Ramos (cell line): Measurements from ENCODE around the gene CCDC137.

Source experiments
- in situ Hi-C: fragments of 300-500 bp; cut with MboI; formaldehyde crosslinking; loops from one replicate; pipeline ENCODE4 v1.14.3; 2022; ENCODE audit warnings: low sequenced_read_pairs; ENCODE audit not compliant: unreplicated experiment

CCDC137 gene

DNA sequence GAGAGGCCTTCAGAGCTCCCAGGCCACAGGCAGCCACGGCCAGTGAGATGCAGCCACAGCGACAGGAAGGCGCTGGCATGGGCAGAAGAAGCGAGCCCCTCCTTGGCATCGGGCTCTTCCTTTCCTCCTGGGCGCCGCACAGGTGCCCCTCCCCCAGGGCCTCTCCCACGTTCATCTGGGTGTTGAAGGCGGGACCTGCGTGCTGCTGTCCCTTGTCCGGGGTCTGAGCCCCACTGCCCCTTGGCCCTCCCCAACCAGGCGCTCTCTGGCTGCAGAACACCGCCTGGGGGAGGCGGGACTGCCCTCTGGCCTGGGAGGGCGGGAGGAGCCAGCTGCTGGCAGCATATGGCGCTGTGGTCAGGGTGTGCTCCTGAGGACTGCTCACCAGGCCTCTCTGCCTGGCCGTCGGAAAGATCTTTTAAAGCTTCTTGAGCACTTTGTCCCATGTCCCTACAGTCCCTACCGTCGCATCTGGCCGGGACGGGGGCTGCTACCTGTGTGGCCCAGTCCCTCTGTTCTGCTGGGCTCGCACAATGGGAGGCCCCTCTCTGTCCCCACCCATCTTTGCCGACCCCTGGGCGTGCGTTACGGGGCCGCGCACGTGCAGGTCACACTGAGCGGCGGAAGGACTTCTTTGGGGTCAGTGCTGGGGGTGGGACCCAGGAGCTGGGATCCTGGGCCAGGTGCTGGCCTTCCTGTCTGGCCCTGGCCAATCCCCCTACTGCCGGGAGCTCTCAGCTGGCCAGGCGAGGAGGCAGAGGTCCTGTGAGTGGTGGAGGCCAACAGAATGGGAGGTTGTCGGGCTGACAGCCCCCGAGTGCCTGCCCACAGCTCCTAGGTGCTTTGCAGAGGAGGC lies 47.2 kb downstream of the CCDC137 start:
- in situ Hi-C loops: no loop called here

DNA sequence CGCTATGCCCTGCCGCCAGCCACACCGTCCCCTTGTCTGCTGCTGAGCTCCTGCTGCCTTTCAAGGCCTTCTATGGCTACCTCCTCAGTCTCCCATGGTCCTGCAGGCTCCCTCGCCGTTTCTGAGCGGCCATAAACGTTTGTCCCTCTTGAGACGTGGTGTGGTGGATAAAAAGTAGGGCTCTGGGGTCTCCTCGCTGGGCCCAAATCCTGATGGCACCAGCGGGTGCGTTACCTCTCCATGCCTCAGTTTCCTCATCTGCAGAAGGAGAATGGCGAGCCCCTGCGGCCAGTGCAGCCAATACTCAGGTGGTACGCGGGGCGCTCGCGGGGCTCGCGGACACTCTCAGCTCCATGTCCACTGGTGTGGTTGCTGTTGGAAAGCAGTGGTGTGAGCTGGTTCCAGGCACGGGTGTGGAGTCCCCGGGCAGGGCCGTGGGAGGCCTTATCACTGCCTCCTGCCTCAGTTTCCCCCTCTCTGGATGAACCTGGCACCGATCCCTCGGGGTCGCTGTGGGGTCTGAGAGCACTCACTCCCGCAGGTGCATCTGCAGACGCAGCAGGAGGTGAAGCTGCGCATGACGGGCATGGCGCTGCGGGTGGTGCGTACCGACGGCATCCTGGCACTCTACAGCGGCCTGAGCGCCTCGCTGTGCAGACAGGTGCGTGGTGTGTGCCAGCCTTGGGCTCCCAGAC lies 48.0 kb downstream of the CCDC137 start:
- in situ Hi-C loops: no loop called here

DNA sequence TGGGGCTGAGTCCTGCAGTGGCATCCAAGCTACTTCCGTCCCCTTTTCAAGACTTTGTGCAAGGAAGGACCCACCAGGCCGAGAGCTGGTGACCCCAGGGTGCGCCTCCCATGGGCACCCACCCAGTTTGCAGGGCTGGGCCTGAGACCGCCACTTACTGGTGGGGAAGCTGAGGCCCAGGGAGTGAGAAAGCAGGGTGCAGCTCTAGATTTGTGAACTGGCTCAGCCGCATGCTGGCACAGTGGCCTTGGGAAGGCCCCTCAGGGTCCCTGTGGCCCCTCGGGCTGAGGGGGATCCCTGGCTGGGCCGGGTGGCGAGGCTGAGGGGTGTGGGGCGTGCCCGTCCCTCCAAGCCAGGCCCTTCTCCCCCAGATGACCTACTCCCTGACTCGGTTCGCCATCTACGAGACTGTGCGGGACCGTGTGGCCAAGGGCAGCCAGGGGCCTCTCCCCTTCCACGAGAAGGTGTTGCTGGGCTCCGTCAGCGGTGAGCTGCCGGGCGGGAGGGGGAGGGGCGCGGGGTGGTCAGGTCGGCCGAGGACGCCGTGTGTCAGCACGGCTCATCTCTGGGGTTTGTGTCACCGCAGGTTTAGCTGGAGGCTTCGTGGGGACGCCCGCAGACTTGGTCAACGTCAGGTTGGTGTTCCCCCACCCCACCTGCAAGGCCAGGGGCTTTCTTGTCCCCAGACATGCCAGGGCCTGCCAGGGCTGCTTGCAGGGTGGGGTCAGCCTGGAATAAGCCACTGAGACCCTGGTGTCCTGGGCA lies 48.8 kb downstream of the CCDC137 start:
- in situ Hi-C loops: no loop called here

DNA sequence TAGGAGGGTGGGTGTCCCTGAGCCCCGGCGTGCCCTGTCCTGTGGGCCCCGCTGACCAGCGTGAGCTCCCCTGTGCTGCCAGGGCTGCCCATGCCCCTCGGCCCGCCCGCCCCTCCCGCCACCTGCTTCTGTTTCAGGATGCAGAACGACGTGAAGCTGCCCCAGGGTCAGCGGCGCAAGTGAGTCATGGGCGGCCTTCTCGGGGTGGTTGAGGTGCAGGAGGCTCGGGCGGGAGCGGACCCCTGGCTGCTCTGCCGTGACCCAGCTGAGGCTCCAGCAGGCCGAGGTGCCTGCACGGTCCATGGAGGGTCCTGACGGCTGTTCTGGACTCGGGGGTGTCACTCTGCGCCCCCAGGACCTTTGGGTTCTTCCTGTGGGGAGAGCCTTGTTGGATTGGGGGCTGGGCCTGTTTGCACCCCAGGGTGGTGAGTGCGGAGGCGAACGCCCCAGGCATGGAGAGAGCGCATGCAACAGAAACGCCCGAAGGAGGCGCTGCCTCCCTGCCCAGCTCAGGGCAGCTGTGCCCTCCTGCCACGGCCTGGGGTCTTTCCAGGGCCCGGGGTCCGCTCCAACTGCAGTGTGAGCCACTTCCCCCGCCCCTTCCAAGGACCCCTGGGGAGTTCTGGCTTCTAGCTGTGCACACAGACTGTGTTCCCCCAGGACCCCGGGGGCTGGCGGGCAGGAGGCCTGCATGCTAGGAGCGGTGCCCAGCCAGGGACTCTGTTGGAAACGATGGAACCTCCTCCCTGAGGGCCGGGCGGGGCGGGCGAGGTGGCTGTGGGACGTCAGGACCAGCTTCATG lies 49.5 kb downstream of the CCDC137 start:
- in situ Hi-C loops: no loop called here

DNA sequence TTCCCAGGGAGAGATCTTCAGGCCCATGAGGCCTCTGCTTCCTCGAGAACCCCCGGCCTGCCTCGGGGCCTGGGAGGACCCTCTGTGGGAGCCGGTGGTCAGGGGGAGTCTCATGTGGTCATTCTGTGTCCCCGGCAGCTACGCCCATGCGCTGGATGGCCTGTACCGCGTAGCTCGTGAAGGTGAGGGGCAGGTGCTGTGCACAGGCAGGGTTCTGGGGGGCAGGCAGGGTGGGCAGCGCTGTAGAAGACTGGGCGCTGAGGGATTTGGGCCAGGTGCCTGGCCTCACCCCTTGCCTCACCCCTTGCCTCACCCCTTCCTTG lies 50.1 kb downstream of the CCDC137 start:
- in situ Hi-C loops: no loop called here

DNA sequence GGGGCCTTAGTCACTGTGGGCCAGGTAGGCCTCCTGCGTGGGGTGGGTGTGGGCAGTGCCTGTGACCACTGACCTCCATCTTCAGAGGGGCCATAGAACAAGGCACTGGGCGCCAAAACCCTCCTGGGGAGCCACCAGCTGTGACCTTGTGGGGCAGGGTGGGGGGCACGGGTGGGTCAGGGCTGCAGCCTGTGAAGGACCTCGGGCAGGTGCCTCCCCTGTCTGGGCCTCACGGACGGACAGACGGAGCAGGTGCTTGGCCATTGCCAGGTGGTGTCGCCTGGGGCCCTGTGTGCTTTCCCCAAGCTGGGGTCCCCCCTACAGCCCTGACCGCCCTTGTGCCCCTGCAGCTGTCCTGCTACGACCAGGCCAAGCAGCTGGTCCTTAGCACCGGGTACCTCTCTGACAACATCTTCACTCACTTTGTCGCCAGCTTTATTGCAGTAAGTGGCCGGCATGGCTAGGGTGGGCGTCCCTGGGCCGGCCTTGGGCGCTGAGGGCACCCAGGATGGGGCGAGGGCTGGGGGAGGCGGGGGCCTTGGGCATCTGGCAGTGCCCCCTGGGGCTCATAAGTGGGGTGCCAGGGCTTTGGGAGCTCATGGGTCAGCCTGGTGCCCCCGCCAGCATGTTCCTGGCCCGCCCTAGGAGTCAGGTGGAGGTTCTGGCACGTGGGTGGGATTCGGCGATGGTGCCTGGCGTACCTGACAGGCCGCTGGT lies 50.7 kb downstream of the CCDC137 start:
- in situ Hi-C loops: no loop called here

DNA sequence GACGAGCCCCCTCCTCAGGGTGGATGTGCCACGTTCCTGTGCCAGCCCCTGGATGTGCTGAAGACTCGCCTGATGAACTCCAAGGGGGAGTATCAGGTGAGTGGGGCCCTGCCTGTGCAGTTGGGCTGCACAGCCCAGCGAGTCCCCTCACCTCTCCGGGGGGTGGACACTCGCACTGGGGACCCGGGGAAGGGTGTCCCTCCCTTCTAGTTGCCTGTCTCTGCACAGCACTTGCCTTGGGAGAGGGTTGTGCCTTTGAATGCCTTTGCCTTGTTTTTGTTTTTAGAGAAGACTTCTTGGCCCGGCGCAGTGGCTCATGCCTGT lies 51.2 kb downstream of the CCDC137 start:
- in situ Hi-C loops: no loop called here

DNA sequence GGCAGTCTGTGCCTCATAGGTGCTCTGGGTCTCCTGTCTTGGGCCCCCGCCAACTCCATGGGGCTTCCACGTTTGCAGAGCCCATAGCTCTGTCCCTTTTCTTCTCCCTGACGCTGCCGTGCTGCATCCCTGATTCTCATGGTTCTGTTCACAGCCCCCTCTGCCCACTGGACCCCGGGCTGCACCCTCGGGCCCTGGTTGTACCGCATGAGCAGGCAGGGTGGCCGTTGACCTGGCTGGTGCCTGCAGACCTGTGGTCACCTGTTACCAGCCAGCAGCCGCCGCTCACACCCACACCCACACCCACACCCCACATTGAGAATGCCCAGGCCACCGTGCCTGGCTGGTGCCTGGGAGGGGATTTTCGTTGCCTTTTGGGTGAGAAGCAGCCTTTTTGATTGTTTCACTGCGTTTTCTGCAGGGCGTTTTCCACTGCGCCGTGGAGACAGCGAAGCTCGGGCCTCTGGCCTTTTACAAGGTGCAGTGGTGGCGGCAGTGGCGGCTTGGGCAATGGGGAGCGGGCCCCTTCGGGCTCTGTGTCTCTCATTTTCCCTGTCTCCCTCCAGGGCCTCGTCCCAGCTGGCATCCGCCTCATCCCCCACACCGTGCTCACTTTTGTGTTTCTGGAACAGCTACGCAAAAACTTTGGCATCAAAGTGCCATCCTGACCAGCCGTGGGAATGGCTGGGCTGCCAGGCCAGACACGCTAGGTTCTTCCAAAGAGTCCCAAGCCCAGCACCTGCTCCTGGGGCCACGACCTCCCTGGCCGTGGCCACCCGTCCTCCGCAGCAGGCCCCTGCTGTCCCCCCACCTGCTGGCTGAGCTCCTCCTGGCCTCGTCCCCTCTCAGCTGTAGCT lies 53.1 kb downstream of the CCDC137 start:
- in situ Hi-C loops: no loop called here

DNA sequence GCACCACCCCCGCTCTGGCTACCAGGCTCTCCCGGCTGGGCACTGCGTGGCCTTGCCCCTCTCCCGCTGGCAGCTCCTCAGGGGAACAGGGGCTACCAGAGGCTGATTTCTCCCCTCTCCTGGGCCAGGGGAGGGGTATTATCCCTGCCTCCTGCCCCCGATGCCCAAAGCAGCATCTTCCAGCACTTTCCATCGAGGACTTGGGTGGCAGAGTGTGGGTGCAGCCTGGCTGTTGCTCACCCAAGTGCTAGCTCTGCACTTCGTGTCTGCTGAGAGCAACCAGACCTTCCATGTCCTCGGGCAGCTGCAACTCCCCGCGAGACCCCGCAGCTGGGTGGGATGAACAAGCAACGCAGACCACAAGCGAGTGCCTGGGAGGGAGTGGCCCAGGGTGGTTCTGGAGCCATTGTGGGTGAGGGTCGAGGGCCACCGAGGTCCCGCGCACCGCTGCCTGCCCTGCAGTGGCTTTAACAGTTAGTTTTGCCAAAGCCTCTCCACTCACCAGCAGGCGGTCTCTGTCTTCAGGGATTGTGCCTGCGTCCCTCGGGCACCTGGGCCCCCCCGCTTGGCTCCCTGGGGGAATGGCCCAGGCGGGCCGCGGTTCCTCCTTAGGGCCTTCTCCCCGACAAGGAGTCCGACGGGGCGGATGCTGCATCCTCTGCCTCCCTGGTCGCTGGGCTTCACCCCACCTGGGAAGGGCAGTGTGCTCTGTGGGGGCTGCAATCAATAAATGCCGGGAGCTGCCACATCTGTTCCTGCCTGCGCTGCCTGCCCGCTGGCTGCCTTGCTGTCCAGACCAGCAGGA lies 53.9 kb downstream of the CCDC137 start:
- in situ Hi-C loops: no loop called here

DNA sequence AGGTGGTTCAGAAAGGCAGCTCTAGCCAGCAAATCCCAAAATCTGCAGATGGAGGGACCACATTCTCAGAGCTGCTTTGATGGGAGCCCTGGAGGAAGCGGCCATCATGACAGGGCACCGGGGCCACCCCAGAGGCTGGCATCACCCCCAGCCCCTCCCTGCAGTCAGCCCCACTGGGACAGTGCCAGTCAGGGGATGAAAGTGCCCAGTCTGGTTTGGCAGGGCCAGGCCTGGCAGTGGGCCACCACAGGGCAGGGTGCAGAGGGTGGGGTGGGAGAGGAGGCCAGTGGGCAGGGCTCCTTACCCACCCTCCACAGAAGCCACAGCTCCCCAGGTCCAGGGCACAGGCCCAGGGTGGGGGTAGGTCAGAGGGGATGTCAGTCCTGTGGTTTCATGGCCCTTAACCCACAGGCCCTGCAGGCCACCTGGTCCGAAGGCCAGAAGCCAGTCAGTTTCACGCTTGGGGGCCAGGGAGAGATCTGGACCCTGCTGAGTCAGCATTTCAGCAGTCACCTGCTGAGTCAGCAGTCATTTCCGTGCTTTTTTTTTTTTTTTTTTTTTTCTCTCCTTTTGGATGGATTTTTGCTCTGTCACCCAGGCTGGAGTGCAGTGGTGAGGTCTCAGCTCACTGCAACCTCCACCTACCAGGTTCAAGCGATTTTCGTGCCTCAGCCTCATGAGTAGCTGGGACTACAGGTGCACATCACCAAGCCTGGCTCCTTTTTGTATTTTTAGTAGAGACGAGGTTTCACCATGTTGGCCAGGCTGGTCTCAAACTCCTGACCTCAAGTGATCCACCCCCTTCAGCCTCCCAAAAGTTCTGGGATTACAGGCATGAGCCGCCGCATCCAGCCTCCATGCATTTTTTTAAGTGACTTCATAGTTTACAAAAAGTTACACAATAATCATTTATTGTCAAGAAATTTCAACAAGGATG lies 55.9 kb downstream of the CCDC137 start:
- in situ Hi-C loops: no loop called here
